Measurements from ENCODE around the gene SPON1. TPM values are rescaled to one million over a fixed set of nuclear protein-coding genes. Genes with fewer than 3 reads are reported as not detected.

Gene SPON1
- total and polyA plus RNA-seq, 2 of the 8 experiments (the other 6 are each of a cell fraction or from before 2014, with no cell fraction given) = 1.5 to 5.4 TPM

DNA sequence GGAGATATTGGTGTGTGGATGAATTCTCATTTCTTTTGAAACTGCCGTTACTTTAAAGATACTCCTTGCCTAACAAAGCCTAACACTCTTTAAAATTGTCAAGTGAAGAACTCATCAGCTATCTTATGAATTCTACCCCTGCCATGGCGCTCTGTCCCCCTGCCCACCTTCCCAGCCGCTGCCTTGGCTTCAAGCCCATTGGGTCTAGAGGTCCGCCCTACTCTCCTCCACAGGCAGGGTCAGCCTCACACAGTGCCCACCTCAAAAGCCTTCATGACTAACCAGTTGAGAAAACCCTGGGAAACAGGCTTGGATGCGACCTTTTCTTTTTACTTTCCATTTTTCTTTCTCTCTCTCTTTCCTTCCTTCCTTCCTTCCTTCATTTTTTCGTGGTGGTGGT is 267.9 kb downstream of the SPON1 start:
- ChIA-PET CTCF (ENCODE audit: partially characterized antibody) (interaction anchor here (0.6 to 1.7 kb wide), 10 partner anchors 14 to 458 kb away, joined by 3 to 12 read pairs (median 3); partner anchors contain the start of gene SPON1), POLR2A (ENCODE audit: partially characterized antibody) (interaction anchor here (1.5 kb wide), 1 partner anchor 274 kb away, joined by 3 read pairs; no protein-coding TSS in a partner anchor)
- Histone ChIP-seq H3K4me3 (ENCODE audit: extremely low read depth in 1 of 4, insufficient read depth in 2 of 4, low read depth in 3 of 4, low read length in 4 of 4) (peak overlapping the region in 1 of 4 experiments; percentile 48; a peak in 2 of 8 replicates), H4K8ac (ENCODE audit: extremely low read depth, insufficient read depth, low read length) (no peak overlapping the region), H4K5ac (ENCODE audit: insufficient read length, low read depth, low read length) (no peak overlapping the region), H3K4ac (replicated peaks; ENCODE audit: insufficient read length, low read depth, low read length) (peak overlapping the region; percentile 40), H4K91ac (replicated peaks; ENCODE audit: insufficient read length, low read length) (no peak overlapping the region), H3K18ac (ENCODE audit: extremely low read depth, low read length) (peak overlapping the region; percentile 19; the same call in 1 of the 2 replicates), H4K20me1 (replicated peaks in 1 of 2; ENCODE audit: control insufficient read depth in 1 of 2, insufficient read depth in 2 of 2, low read length in 2 of 2) (no peaks in the 10 kb centered on the region), H2BK15ac (ENCODE audit: low read length) (no peak overlapping the region), H2BK20ac (ENCODE audit: low read length) (peak overlapping the region; percentile 8; the same call in 1 of the 2 replicates), H3K56ac (replicated peaks; ENCODE audit: insufficient read length, low read depth, low read length) (no peak overlapping the region), H3K27me3 (replicated peaks in 1 of 4; ENCODE audit: control insufficient read depth in 3 of 4, extremely low read depth in 1 of 4, insufficient read depth in 3 of 4, low read length in 3 of 4) (no peaks in the 10 kb centered on the region; a peak in 1 of 7 replicates), H2AFZ (ENCODE audit: low read length) (0 out of 2 replicates have a peak overlapping the region, but pooled peaks have one; percentile 22), H3K9me3 (ENCODE audit: insufficient read depth in 2 of 2, low read depth in 1 of 2, low read length in 1 of 2) (peaks cover 0 to 3% of the 10 kb centered on the region in 2 experiments; a peak in 2 of 4 replicates), H3K14ac (ENCODE audit: insufficient read length) (no peak overlapping the region), H2BK120ac (replicated peaks; ENCODE audit: low read depth, low read length) (peak overlapping the region; percentile 57), H3K79me1 (ENCODE audit: low read depth, low read length) (no peaks in the 10 kb centered on the region), H3K27ac (ENCODE audit: low read depth, low read length) (no peak overlapping the region), H3K36me3 (ENCODE audit: control insufficient read depth in 2 of 4, insufficient read depth in 4 of 4, low read length in 3 of 4) (no peaks in the 10 kb centered on the region), H2AK5ac (ENCODE audit: low read depth, low read length) (no peak overlapping the region), H2BK12ac (ENCODE audit: low read depth, low read length) (peak overlapping the region; percentile 89; the same call in 1 of the 2 replicates), H3K23me2 (ENCODE audit: low read depth, low read length) (no peaks in the 10 kb centered on the region), H3K23ac (ENCODE audit: insufficient read length) (no peak overlapping the region), H3K4me1 (replicated peaks in 1 of 4; ENCODE audit: control insufficient read depth in 3 of 4, insufficient read depth in 4 of 4, low read length in 3 of 4) (peaks cover 2 to 22% (median 14%) of the 10 kb centered on the region in 4 experiments), H3K9ac (replicated peaks in 1 of 4; ENCODE audit: extremely low read depth in 1 of 4, low read depth in 3 of 4, low read length in 3 of 4) (no peak overlapping the region), H3K4me2 (ENCODE audit: insufficient read depth in 1 of 2, low read depth in 2 of 2, low read length in 2 of 2) (peak overlapping the region; percentile 49 to 64), H3K79me2 (ENCODE audit: control insufficient read depth in 1 of 2, insufficient read depth in 2 of 2, low read length in 2 of 2) (no peaks in the 10 kb centered on the region), H2BK5ac (ENCODE audit: low read depth, low read length) (no peak overlapping the region; the same call in 1 of the 2 replicates)
- DNase-seq (ENCODE audit: low read depth in 1 of 2, low spot score in 2 of 2) (no peak), FAIRE-seq (no peak)
- TF ChIP-seq CHD1 (IDR thresholded peaks at IDR 0.05; ENCODE audit: low read depth, low read length) = no peak
- TF ChIP-seq PHF8 (conservative IDR thresholded peaks at IDR 0.05; ENCODE audit: low read depth, low read length) = no peak
- WGBS, 2 experiments (ENCODE audit: extremely low coverage in 1 of 2, insufficient coverage in 1 of 2, insufficient read length in 1 of 2, insufficient replicate concordance in 2 of 2, low coverage in 1 of 2, low lambda C conversion rate in 2 of 2, missing lambda C conversion rate in 1 of 2) = 71% methylated on average over 6 of the region's 6 CpGs; no CpG with 5 or more reads in 1 of the 2 experiments
